Fibroblast of villous mesenchyme (primary cell): ENCODE measurements around the gene PON2. TPM values are rescaled to one million over a fixed set of nuclear protein-coding genes. Genes with fewer than 3 reads are reported as not detected.
A peak's percentile ranks its signal among the peaks of the same experiment; 100 is the strongest.

Experiments used
- DNase-seq: peaks from one replicate; pipeline ENCODE4 v3.0.0-alpha.2; 2010; ENCODE audit warnings: low read depth
- H3K4me3 ChIP-seq: 2 replicates; pipeline ENCODE4 v1.5.1; 2011; ENCODE audit warnings: low read depth, mild to moderate bottlenecking, low read length
- CTCF ChIP-seq: IDR thresholded peaks from 2 replicates; pipeline ENCODE4 v1.5.1; 2012; ENCODE audit warnings: low read depth, mild to moderate bottlenecking, low read length; ENCODE audit not compliant: insufficient read depth
- total RNA-seq: library from RNA; depleted of rRNA; stranded (reverse); fragments of >200 nt; gene quantifications from 2 replicates; pipeline ENCODE4 v1.2.3, GENCODE V29; 2012

Gene PON2
- total RNA-seq, 1 donor: 95.9 TPM

DNA sequence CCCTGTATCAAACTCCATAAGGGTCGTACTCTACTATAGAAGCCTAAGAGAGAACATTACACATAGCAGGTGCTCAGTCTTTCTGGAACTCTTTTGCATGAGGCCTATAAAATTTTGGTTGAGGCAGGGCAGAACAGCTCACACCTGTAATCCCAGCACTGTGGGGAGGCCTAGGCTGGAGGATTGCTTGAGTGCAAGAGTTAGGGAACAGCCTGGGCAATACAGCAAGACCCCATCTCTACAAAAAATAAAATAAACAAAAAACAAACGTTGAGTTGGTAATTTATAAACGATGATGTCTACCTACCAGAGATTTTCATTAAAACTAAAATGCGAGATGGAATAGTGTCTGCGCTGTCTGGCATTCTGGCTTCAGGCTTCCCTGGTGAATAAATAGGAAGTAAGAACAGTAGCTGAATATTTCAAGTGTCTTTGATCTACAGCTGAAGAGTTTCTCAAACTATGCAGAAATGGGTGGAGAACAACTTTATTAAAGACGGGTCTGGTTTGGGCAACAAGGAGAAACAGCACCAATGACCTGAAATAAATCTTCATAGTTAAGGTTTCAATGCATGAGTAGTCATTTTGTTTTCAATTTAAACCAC, 774 bp downstream of the PON2 start:
- TF ChIP-seq CTCF: no peak
- no peak for DNase-seq
- peak overlapping the region; percentile 73 for H3K4me3 ChIP-seq

GRCh38 chr7:95433129-95433528, 1.7 kb downstream of the PON2 start:
- no peak for DNase-seq
- H3K4me3 ChIP-seq: no peak overlapping the region
- TF ChIP-seq CTCF: no peak

- no peak for DNase-seq
- TF ChIP-seq CTCF: no peak
- H3K4me3 ChIP-seq: no peak overlapping the region
These were observed 2.2 kb downstream of the PON2 start for GRCh38 chr7:95432606-95433005.

- DNase-seq: peak; percentile 44
- no peak overlapping the region for H3K4me3 ChIP-seq
- no peak for TF ChIP-seq CTCF
These were observed 4.0 kb downstream of the PON2 start for GRCh38 chr7:95430864-95431263.

- no peak overlapping the region for H3K4me3 ChIP-seq
- peak; percentile 37 for DNase-seq
- no peak for TF ChIP-seq CTCF
These were observed 5.4 kb downstream of the PON2 start for GRCh38 chr7:95429241-95429990.

- TF ChIP-seq CTCF: no peak
- no peak for DNase-seq
These were observed 6.8 kb downstream of the PON2 start for GRCh38 chr7:95427914-95428516.

More at GRCh38 chr7:95427914-95428516, 6.8 kb downstream of the PON2 start:
- no peak overlapping the region for H3K4me3 ChIP-seq
